Stimulated activated CD4-positive, alpha-beta T cell treated with anti-CD3 and anti-CD28 coated beads, TNF-alpha, amount 100 ng/mL, for 24 hours (primary cell): Measurements from ENCODE around the gene FBXO44.

Source experiments
- DNase-seq, 3 experiments: peaks; one replicate each; pipeline ENCODE4 v3.0.0-alpha.2; 2020; ENCODE audit warnings: low read depth in 3 of 3

Gene FBXO44

DNA sequence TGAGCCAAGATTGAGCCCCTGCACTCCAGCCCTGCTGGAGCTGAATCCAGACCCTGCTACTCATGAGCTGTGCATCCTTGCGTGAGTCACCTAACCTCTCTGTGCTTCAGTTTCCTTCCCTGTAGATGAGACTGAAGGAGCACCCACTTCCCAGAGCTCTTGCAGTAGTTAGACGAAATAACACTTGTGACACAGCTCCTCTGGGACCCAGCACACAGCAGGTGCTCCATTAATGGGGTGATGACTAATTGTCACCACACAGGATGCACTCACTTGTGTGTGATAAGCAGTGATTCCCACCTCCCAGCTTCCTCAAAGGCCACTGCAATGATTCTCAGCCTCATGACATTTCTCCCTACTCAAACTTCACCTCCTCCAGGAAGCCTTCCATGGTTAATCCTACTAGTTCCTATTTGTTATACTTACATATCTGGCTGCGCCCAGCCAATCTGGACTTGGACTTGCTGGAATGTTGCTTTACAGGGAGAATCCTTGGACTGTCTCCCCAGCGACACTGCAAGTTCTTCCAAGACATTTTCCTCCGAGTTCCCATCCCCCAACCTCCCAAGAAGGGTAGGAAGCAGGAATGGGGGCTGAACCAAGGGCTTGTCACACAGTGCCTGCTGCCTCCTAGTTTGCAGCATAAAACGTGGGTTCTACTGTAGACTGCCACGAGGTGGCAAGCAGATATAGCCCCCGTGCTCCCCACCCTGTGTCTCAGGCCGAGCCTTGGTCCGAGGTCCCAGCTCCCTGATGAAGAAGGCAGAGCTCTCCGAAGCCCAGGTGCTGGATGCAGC lies 54.1 kb downstream of the FBXO44 start:
- DNase-seq = no peak

DNA sequence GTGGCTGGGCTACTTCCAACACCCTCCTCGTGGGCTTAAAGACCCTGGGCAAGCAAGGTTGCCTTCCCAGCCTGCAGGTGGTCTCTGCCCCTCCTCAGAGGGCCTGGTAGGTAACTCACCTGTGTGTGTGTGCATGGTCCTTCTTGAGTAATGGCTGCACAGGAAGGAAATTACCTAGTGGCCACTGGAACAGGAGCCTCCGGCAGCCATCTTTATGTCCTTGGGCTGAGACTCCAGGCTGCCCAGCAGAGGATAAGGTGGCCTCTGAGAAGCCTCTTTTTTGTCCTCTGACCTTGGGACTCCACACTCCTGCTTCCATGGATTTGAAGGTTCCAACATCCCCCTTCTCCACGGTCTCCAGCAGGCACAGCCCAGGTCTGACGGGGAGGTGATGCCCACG lies 56.8 kb downstream of the FBXO44 start:
- DNase-seq = no peak

DNA sequence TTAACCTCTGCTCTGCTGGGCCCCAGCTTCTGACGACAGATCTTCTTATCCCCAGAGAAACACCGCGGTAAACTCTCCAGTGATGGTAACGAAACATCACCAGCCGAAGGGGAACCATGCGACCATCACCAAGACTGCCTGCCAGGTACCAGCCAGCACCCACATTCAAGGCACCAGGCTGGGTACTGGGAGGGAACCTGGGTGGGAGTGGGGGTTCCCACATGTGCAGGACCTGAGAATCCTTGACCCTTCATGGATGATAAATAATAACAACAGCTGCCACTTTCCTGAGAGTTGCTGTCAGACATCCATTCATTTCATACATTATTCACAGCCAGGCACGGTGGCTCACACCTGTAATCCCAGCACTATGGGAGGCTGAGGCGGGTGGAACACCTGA lies 57.6 kb downstream of the FBXO44 start:
- no peak for DNase-seq
